Activated T-cell treated with anti-CD3 and anti-CD28 coated beads for 48 hours (primary cell): ENCODE data around the gene MT1M.

ENCODE experiments used
- DNase-seq: peaks from one replicate; pipeline ENCODE4 v3.0.0-alpha.2; 2020; ENCODE audit warnings: low read depth

Gene MT1M

GRCh38 chr16:56628486-56629350, 3.7 kb upstream of the MT1M start:
- DNase-seq, result no peak

GRCh38 chr16:56629531-56629930, 2.9 kb upstream of the MT1M start:
- DNase-seq, result no peak

GRCh38 chr16:56630134-56630533, 2.3 kb upstream of the MT1M start:
- DNase-seq, result no peak

GRCh38 chr16:56631197-56631596, 1.3 kb upstream of the MT1M start:
- no peak for DNase-seq

- no peak for DNase-seq
These were observed 665 bp upstream of the MT1M start for GRCh38 chr16:56631832-56632155.

- no peak for DNase-seq
These were observed 448 bp downstream of the MT1M start for GRCh38 chr16:56632848-56633365.

- no peak for DNase-seq
These were observed 1.1 kb downstream of the MT1M start for GRCh38 chr16:56633535-56633934.

GRCh38 chr16:56634715-56635440, 2.4 kb downstream of the MT1M start:
- no peak for DNase-seq

GRCh38 chr16:56635441-56635967, 3.0 kb downstream of the MT1M start:
- DNase-seq, result no peak

GRCh38 chr16:56636616-56637413, 4.4 kb downstream of the MT1M start:
- DNase-seq, result no peak

- no peak for DNase-seq
These were observed 5.6 kb downstream of the MT1M start, which contains the start of gene MT1A for GRCh38 chr16:56637814-56638750. Gene MT1A (plus strand): TSS chr16:56638666. CDS start chr16:56638739, 73 bp downstream.

GRCh38 chr16:56639045-56639444, 6.6 kb downstream of the MT1M start:
- DNase-seq, result no peak

GRCh38 chr16:56640076-56640475, 7.6 kb downstream of the MT1M start:
- no peak for DNase-seq

- no peak for DNase-seq
These were observed 8.7 kb downstream of the MT1M start for GRCh38 chr16:56641166-56641565.

GRCh38 chr16:56643080-56643778, 10.8 kb downstream of the MT1M start:
- DNase-seq, result peak; percentile 81

- DNase-seq, result no peak
These were observed 11.4 kb downstream of the MT1M start for GRCh38 chr16:56643833-56644232.

- no peak for DNase-seq
These were observed 12.9 kb downstream of the MT1M start for GRCh38 chr16:56645311-56645710.

GRCh38 chr16:56645838-56646237, 13.4 kb downstream of the MT1M start:
- no peak for DNase-seq

GRCh38 chr16:56647641-56648431, 15.4 kb downstream of the MT1M start:
- DNase-seq, result no peak
